GM19099 (cell line): ENCODE measurements around the gene GLI1.

Experiments used
- POLR2A ChIP-seq: IDR thresholded peaks from 3 replicates; pipeline ENCODE4 v1.6.1; 2011; ENCODE audit warnings: low read depth; ENCODE audit not compliant: insufficient read length; ENCODE audit errors: extremely low read depth

GLI1 gene

DNA sequence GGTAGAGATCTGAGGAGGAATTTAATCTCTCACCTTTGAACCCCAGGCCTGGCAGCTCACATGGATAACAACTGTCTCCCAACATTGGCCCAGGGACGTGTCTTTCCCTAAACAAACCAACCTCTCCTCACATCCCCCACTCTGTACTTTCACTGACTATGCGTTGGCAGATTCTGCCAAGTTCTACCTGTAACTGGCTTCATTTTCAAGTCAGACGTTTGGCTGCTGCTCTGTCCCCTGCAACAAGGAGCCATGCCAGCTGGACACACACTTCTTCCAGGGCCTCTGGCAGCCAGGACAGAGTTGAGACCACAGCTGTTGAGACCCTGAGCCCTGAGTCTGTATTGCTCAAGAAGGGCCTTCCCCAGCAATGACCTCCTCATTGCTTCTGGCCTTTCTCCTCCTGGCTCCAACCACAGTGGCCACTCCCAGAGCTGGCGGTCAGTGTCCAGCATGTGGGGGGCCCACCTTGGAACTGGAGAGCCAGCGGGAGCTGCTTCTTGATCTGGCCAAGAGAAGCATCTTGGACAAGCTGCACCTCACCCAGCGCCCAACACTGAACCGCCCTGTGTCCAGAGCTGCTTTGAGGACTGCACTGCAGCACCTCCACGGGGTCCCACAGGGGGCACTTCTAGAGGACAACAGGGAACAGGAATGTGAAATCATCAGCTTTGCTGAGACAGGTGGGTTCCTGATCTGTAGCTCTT lies 24.9 kb upstream of the GLI1 start, which contains the start of gene INHBC:
Gene INHBC, plus strand, starts transcription at position 268 of the 707 bp plus-strand sequence. Its CDS starts 103 bp downstream, at position 371.
- no peak for TF ChIP-seq POLR2A

DNA sequence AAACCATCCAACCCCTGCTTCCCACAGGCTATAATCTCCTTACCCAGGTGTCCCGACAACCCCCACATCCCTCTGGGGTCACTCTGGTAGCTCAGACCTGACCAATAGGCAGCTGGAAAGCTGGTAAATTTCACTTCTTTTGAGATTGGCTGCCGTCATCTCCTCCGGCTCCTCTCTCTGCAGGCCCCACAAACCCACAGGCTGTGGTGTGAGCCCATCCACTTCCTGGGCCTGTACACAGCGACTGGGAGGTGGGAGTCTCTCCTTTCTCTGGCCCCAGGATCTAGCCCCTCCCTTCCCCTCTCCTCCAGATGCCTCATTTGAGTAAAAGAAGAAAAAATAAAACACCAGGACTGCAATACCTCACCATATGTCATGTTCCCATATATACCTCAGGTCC lies 24.3 kb upstream of the GLI1 start:
- TF ChIP-seq POLR2A = no peak

DNA sequence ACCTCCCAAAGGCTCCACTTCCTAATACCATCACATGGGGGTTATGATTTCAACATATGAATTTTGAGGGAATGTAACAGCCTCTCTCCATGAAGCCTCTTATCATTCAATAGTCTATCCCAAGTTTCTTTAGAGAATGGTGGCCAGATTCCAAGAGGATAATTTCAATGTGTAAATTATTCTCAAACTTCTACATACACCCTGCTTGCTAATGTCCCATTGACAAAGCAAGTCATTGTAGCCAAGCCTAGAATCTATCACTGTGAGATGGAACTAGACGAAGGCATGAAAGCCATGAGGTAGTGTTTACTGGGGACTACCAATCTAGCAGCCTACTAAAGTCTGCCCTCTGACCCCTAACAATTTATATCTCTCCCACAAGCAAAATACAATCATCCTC lies 21.2 kb upstream of the GLI1 start:
- no peak for TF ChIP-seq POLR2A

DNA sequence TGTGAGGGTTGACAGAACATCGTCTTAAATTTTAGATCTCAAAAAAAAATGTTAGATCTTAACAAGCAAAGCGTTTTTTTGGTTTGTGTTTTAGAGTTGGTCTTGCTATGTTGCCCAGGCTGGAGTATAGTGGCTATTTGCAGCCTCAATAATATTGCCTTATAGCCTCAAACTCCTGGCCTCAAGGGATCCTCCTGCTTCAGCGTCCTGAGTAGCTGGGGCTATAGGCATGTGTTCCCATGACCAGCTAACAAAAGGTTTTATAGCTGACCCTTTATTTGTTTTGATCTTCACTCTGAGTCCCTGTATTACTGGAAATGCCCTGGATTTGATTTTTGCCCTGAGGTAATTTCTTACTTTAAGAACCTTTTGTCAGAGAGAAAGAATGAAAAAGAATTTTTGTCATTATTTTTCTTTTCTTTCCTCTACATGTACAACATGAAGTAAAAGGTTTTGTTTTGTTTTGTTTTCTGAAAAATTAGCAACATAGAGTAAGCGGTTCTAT lies 19.8 kb upstream of the GLI1 start:
- no peak for TF ChIP-seq POLR2A

DNA sequence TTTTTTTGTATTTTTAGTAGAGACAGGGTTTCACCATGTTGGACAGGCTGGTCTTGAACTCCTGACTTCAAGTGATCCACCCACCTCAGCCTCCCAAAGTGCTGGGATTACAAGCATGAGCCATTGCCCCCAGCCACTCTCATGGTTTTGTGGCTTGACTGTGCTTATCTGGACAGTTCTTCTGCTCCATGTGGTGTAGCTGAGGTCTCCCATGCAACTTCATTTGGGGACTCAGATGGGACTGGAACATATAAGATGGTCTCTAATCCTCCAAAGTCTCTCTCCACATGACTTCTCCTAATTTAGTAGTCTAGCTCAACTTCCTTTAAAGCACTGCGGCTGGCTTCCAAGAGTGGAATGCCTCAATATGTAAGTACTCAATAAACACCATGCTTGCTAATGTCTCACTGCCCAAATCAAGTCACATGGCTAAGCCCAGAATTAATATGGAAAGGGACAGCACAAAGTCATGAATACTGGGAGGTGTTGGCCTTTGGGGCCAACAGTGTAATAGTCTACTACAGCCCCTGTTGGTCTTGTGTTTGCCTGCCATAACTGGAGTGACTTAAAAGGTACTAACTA lies 17.6 kb upstream of the GLI1 start:
- no peak for TF ChIP-seq POLR2A

DNA sequence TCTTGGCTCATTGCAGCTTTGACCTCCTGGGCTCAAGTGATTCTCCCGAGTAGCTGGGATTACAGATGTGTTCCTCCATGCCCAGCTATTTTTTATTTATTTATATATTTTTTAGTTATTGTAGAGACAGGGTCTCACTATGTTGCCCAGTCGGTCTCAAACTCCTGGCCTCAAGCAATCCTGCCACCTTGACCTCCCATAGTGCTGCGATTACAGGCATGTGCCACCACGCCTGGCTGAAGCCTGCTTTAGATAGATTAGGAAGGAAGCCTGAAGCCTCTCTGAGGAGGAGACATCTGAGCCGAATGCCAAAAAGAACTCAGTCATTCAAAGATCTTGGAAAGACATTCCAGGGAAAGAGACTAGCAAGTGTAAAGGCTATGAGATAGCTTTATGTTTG lies 14.8 kb upstream of the GLI1 start:
- TF ChIP-seq POLR2A = no peak

DNA sequence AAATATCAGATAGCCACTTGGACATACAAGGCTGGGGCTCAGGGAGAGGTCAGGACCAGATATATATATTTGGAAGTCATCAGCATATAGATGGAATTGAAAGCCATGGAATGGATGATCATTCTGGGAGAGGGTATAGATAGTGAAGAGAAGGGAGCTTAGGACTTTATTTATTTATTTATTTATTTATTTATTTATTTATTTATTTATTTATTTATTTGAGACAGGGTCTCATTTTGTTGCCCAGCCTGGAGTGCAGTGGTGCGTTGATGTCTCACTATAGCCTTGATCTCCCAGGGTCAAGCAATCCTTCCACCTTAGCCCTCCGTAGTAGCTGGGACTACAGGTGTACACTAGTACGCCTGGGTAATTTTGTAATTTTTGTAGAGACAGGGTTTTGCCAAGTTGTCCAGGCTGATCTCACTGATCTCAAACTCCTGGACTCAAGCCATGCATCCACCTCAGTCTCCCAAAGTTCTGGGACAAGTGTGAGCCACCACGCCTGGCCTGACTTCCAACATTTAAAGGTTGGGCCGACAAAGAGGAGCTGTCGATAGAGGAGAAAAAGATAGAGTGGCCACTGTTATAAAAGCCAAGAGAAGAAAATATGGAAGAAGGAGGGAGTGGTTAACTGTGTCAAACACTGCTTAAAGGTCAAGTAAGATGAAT lies 13.2 kb upstream of the GLI1 start:
- no peak for TF ChIP-seq POLR2A

DNA sequence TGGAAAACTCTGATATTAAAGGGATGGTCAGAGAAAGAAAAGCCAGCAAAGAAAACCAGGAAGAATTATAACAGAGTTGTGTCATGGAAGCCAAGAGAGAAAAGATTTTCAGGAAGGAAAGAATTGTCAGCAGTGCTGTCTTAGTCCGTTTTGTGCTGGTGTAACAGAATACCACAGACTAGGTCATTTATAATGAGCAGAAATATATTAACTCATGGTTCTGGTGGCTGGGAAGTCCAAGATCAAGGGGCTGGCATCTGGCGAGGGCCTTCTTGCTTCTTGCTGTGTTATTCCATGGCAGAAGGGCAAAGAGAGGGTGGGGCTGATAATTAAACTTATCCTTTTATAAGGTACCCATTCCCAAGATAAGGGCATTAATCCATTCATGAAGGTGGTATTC lies 10.9 kb upstream of the GLI1 start:
- TF ChIP-seq POLR2A = no peak

DNA sequence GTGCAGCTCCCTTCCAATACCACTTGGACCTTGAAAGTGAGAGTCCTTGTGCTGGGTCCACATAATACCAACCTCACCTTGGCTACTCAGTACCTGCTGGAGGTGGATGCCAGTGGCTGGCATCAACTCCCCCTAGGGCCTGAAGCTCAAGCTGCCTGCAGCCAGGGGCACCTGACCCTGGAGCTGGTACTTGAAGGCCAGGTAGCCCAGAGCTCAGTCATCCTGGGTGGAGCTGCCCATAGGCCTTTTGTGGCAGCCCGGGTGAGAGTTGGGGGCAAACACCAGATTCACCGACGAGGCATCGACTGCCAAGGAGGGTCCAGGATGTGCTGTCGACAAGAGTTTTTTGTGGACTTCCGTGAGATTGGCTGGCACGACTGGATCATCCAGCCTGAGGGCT lies 10.2 kb upstream of the GLI1 start:
- TF ChIP-seq POLR2A = no peak

DNA sequence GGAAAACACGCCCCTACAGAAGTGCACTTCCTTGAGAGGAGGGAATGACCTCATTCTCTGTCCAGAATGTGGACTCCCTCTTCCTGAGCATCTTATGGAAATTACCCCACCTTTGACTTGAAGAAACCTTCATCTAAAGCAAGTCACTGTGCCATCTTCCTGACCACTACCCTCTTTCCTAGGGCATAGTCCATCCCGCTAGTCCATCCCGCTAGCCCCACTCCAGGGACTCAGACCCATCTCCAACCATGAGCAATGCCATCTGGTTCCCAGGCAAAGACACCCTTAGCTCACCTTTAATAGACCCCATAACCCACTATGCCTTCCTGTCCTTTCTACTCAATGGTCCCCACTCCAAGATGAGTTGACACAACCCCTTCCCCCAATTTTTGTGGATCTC lies 9.5 kb upstream of the GLI1 start:
- no peak for TF ChIP-seq POLR2A

DNA sequence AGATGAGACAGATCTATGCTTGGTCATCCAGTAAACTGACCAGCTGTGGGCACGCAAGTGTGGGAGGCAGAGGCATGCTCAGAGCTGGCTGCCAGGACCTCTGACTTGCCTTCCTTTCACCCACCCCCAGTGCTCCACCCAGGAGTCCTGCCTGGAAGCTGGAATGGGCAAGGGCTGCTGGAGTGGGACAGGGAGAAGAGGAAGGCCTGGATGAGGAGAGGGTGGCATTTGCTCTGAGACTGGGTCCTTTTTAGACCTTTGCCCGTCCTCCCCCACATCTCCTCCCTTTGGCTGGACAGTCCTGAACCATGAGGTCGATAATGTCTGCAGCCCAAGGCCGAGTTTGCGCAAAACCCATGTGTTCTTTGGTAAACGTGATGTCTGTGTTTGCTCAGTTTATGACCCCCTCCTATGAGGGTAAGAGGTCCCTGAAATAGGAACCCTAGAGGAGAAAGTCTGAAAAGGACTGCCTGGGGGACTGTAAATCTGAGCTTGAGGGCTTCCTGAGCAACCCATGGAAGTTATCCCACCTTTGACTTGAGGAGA lies 8.3 kb upstream of the GLI1 start:
- no peak for TF ChIP-seq POLR2A

DNA sequence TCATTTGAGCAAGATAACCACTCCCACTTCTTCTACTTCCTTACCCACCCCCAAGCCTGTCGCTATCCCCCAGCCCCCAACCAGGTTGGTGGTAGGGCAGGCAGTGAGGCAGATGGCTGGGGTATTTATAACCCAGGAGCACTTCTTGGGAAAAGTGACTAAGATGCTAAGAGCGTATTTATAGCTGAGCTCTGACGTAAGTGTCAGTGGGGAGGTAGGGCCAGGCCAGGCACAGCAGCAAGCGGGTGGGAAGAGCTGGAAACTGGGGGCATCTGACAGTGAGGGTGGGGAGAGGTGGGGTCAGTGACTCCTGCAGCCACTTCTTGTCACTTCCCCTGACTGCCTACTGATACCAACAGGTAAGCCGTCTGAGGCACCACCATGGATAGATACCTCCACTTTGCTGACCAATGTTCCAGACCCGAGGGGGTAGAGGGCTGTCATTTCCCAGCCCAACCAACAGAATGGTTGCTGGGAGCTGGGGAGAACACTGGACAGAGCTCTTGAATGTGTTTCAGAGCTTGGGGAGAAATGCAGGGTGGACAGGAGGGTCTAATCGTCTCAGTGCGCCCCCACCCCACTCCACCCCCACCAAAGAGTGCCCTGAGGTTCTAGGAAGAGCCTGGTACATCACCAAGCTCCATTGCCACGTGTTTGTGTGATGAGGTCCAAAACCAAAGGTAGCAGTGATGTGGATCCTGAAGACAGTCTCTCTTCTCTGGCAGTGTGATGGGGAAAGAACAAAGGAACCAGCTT lies 7.2 kb upstream of the GLI1 start:
- TF ChIP-seq POLR2A = no peak

DNA sequence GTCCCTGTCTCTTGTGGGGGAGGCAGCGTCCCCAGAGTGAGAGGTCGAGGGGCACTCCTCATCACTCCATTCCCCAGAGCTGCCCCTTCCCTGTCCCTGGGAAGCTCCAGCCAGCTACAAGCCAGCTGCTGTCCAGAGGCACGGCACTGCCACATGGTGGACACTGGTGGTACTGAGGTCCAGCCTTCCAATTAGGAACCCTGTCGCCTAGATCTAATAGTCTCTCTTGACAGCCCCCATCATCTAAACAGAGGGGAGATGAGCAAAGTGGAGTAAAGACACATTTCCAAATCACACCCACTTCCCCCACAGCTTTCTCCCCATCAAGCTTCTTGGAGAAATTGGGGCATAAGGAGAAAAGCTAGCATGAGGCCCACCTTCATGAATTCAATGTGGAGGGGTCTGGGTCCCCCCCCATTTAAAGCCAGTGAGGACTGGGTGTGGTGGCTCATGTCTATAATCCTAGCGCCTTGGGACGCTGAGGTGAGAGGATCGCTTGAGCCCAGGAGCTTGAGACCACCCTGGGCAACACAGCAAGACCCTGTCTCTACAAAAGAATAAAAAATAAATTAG lies 6.6 kb upstream of the GLI1 start:
- no peak for TF ChIP-seq POLR2A

DNA sequence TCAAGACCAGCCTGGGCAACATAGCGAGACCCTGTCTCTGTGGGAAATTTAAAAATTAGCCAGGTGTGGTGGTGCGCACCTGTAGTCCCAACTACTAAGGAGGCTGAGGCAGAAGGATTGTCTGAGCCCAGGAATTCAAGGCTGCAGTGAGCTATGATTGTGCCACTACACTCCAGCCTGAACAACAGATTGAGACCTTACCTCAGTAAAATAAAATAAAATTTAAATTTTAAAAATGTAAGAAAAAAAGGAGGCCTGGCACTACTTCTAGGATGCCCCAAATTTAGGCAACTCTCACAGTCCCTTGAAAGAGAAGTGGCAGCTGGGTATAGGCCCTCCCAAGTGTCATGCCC lies 5.4 kb upstream of the GLI1 start:
- no peak for TF ChIP-seq POLR2A
